ENCODE measurements around the gene OR2T27. TPM values are rescaled to one million over a fixed set of nuclear protein-coding genes. Genes with fewer than 3 reads are reported as not detected.
"Not testable (repeated sequence)": the region's sequence is repeated elsewhere in the genome, so short reads cannot be mapped to it uniquely, and the experiment has no call there.

Gene OR2T27, protein sequence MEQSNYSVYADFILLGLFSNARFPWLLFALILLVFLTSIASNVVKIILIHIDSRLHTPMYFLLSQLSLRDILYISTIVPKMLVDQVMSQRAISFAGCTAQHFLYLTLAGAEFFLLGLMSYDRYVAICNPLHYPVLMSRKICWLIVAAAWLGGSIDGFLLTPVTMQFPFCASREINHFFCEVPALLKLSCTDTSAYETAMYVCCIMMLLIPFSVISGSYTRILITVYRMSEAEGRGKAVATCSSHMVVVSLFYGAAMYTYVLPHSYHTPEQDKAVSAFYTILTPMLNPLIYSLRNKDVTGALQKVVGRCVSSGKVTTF
- total RNA-seq (2014; rRNA removed; shearing (Covaris generic)) (not detected in 2 replicates), polyA plus RNA-seq (2016; fragmentation: Nextera tagmentation; extraction: Ambion mirVana) (not detected in 2 replicates)

DNA sequence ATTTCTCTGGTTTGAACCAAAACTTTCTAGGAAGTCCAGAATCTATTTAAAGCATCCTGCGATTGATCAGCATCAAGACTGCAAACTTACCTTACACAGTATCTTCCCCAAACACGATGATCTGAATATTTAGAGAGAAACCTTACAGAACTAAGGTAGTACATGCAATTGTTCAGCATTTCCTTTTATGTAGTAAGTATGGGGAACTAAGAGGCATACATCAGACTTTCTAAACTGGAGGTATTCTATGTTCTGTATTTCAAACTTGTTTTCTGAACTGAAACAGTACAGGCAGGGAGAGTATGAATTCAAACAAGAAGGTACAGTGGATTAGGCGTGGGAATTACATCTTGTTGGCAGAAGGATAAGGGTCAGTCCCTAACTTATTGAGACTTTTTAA, at the start of gene OR2T27:
Gene OR2T27, minus strand, starts transcription at position 175 of the 400 bp plus-strand sequence. CDS start 4,644 bp downstream, outside the sequence.
- H3K9ac ChIP-seq; H3K79me2 ChIP-seq (ENCODE audit: insufficient read depth); H3K4me1 ChIP-seq (ENCODE audit: insufficient read depth); H3F3A ChIP-seq (ENCODE audit: insufficient read depth); H2AFZ ChIP-seq; H3K27ac ChIP-seq; H4K20me1 ChIP-seq (ENCODE audit: insufficient read depth); H3K36me3 ChIP-seq (ENCODE audit: low read depth); in situ Hi-C loops (cut with MboI); DNase-seq; H3K9me2 ChIP-seq (ENCODE audit: insufficient read depth); H3K27me3 ChIP-seq (replicated peaks; ENCODE audit: insufficient read depth); H3K9me3 ChIP-seq (ENCODE audit: low read depth); H3K4me3 ChIP-seq; H3K4me2 ChIP-seq (ENCODE audit: unreplicated experiment): not testable (repeated sequence)
- 10 to 13% methylated on average over 1 to 2 of the region's 3 CpGs for WGBS, 2 experiments (ENCODE audit: low coverage in 1 of 2, low lambda C conversion rate in 2 of 2, missing lambda C conversion rate in 2 of 2)

DNA sequence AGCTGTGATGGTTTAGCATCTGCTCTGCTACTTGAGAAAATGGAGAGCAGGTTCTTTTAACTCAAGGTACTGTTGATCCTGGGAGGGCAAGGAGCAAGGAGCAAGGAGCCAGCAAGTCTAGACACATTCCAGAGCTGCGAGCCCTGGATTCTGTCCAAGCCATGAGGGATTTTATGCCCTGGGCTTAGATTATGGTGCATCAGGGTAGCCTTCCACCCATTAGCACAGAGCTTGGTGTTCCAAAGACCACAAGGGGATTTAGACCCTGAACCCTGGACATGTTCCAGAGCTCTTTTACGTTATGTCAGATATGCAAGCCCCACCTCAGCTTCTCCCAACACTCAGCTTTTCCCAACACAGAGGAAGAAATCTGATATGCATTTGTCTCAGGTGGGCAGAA, 49.3 kb upstream of the OR2T27 start:
- no peak for DNase-seq
- 8 to 9% methylated on average over 2 of the region's 2 CpGs for WGBS, 2 experiments (ENCODE audit: low coverage in 1 of 2, low lambda C conversion rate in 2 of 2, missing lambda C conversion rate in 2 of 2)

DNA sequence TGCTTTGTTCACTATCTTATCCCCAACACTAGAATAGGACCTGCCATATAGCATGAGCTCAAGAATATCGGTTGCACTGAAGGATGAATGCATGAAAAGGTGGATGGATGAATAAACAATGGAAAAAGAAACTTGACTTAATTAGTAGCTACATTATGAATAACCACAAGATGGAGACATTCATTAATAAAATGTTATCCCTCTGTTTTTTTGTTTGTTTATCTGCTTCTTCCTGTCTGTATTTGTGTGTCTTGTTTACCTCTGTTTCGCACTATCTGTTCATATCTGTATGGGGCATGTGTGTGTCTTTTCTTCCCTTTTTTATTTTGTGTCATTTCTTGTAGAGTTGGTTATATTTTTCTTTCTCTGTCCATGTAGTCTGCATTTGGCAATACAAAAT, 48.3 kb upstream of the OR2T27 start:
- no peaks in the 10 kb centered on the region for H3K27me3 ChIP-seq (replicated peaks; ENCODE audit: insufficient read depth)
- no peak overlapping the region for H3K4me2 ChIP-seq (ENCODE audit: unreplicated experiment)
- H3K27ac ChIP-seq = no peak overlapping the region
- in situ Hi-C loops (cut with MboI) = no loop called here
- H3K79me2 ChIP-seq (ENCODE audit: insufficient read depth) = no peaks in the 10 kb centered on the region
- no peak overlapping the region for H3K9ac ChIP-seq
- WGBS, 2 experiments (ENCODE audit: low coverage in 1 of 2, low lambda C conversion rate in 2 of 2, missing lambda C conversion rate in 2 of 2) = 26 to 32% methylated on average over 2 of the region's 2 CpGs
- no peaks in the 10 kb centered on the region for H3K4me1 ChIP-seq (ENCODE audit: insufficient read depth)
- no peaks in the 10 kb centered on the region for H3K9me3 ChIP-seq (ENCODE audit: low read depth)
- H3K36me3 ChIP-seq (ENCODE audit: low read depth) = no peaks in the 10 kb centered on the region
- no peaks in the 10 kb centered on the region for H3K9me2 ChIP-seq (ENCODE audit: insufficient read depth)
- no peak for TF ChIP-seq EZH2phosphoT487 (IDR thresholded peaks at IDR 0.05; ENCODE audit: insufficient read depth, low read depth)
- no peak overlapping the region for H3K4me3 ChIP-seq
- H3F3A ChIP-seq (ENCODE audit: insufficient read depth) = no peaks in the 10 kb centered on the region
- H2AFZ ChIP-seq = no peak overlapping the region
- peak; percentile 2 for DNase-seq
- no peaks in the 10 kb centered on the region for H4K20me1 ChIP-seq (ENCODE audit: insufficient read depth)

More for the DNA sequence above, 49.3 kb upstream of the OR2T27 start:
- no peak overlapping the region for H3K27ac ChIP-seq
- H3K79me2 ChIP-seq (ENCODE audit: insufficient read depth) = no peaks in the 10 kb centered on the region
- no peaks in the 10 kb centered on the region for H3K9me3 ChIP-seq (ENCODE audit: low read depth)
- in situ Hi-C loops (cut with MboI) = no loop called here
- H3K4me3 ChIP-seq = no peak overlapping the region
- no peaks in the 10 kb centered on the region for H3F3A ChIP-seq (ENCODE audit: insufficient read depth)
- H3K27me3 ChIP-seq (replicated peaks; ENCODE audit: insufficient read depth) = no peaks in the 10 kb centered on the region
- H3K36me3 ChIP-seq (ENCODE audit: low read depth) = no peaks in the 10 kb centered on the region
- no peaks in the 10 kb centered on the region for H3K4me1 ChIP-seq (ENCODE audit: insufficient read depth)
- H4K20me1 ChIP-seq (ENCODE audit: insufficient read depth) = no peaks in the 10 kb centered on the region
- no peaks in the 10 kb centered on the region for H3K9me2 ChIP-seq (ENCODE audit: insufficient read depth)
- no peak overlapping the region for H3K4me2 ChIP-seq (ENCODE audit: unreplicated experiment)
- H2AFZ ChIP-seq = no peak overlapping the region
- TF ChIP-seq EZH2phosphoT487 (IDR thresholded peaks at IDR 0.05; ENCODE audit: insufficient read depth, low read depth) (no peak), EZH2 (IDR thresholded peaks at IDR 0.05; ENCODE audit: insufficient read depth, poor library complexity, severe bottlenecking) (no peak)
- no peak overlapping the region for H3K9ac ChIP-seq

DNA sequence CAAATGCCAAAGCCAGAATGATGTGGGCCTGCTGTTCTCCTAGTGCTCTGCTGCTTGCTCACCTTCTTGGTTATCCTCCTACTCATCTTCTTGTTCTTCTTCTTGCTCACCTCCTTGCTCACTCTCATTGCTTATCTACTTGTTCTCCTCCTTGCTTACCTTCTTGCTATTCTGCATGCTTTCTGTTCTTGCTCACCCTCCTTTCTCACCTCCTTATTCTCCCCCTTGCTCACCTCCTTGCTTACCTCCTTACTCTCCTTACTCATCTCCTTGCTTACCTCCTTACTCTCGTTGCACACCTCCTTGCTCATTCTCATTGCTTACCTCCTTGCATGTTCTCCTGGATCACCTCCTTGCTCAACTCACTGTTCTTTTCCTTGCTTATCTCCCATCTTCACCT, 47.4 kb upstream of the OR2T27 start, which contains the start of gene OR14I1:
Gene OR14I1, minus strand, starts transcription at position 53 of the 400 bp plus-strand sequence.
- Histone ChIP-seq H2AFZ (no peak within 1 kb of the TSS), H3K4me2 (ENCODE audit: unreplicated experiment) (no peak within 1 kb of the TSS), H3K9me3 (ENCODE audit: low read depth) (no peaks in the 10 kb centered on the region), H3K4me1 (ENCODE audit: insufficient read depth) (no peaks in the 10 kb centered on the region), H3K9ac (no peak within 1 kb of the TSS), H3F3A (ENCODE audit: insufficient read depth) (no peaks in the 10 kb centered on the region), H3K9me2 (ENCODE audit: insufficient read depth) (no peaks in the 10 kb centered on the region), H3K27me3 (replicated peaks; ENCODE audit: insufficient read depth) (no peaks in the 10 kb centered on the region), H3K36me3 (ENCODE audit: low read depth) (no peaks in the 10 kb centered on the region), H3K27ac (no peak within 1 kb of the TSS), H3K4me3 (no peak within 1 kb of the TSS), H4K20me1 (ENCODE audit: insufficient read depth) (no peaks in the 10 kb centered on the region), H3K79me2 (ENCODE audit: insufficient read depth) (no peaks in the 10 kb centered on the region)
- no peak for DNase-seq
- TF ChIP-seq EZH2phosphoT487 (IDR thresholded peaks at IDR 0.05; ENCODE audit: insufficient read depth, low read depth) (no peak), EZH2 (IDR thresholded peaks at IDR 0.05; ENCODE audit: insufficient read depth, poor library complexity, severe bottlenecking) (no peak)
- WGBS, 2 experiments (ENCODE audit: low coverage in 1 of 2, low lambda C conversion rate in 2 of 2, missing lambda C conversion rate in 2 of 2) = 0% methylated on average over 1 of the region's 1 CpG
- in situ Hi-C loops (cut with MboI) = no loop called here
